OCI-LY7 (cell line): ENCODE data around the gene FLT3. TPM values are rescaled to one million over a fixed set of nuclear protein-coding genes. Genes with fewer than 3 reads are reported as not detected.
"Not testable (repeated sequence)": the region's sequence is repeated elsewhere in the genome, so short reads cannot be mapped to it uniquely, and the experiment has no call there.

Source experiments
- BruUV-seq: library from RNA; stranded (reverse); fragments of 400-500 nt; replicated peaks from 2 replicates; lab custom pipeline; 2021; lab: Mats Ljungman, UMichigan
- CTCF ChIA-PET: fragments of 300-600 bp; sonication (Branson Sonifier 250); formaldehyde crosslinking; loops from one replicate; lab custom pipeline; 2022; ENCODE audit warnings: antibody characterized with exemption; ENCODE audit not compliant: unreplicated experiment; lab: Charles Lee
- POLR2A ChIA-PET: fragments of 300-600 bp; sonication (Branson Sonifier 250); formaldehyde crosslinking; loops from one replicate; lab custom pipeline; 2022; ENCODE audit warnings: antibody characterized with exemption; lab: Charles Lee
- DNase-seq: peaks from one replicate; pipeline ENCODE4 v3.0.0-alpha.2; 2015; ENCODE audit warnings: low spot score
- H2AFZ ChIP-seq: fragments of 200-600 bp; sonication (generic), shearing (Covaris generic); 2 replicates; pipeline ENCODE4 v1.6.1; 2014; ENCODE audit warnings: mild to moderate bottlenecking, antibody characterized with exemption, low read length, moderate library complexity
- H3K27ac ChIP-seq: fragments of 200-600 bp; sonication (generic); 2 replicates; pipeline ENCODE4 v1.5.1; 2014; ENCODE audit warnings: mixed run types, low read depth, mild to moderate bottlenecking, moderate library complexity, low read length, inconsistent platforms; ENCODE audit not compliant: poor library complexity, severe bottlenecking
- H3K36me3 ChIP-seq: fragments of 200-600 bp; sonication (generic); 2 replicates; pipeline ENCODE4 v1.6.1; 2014; ENCODE audit warnings: mild to moderate bottlenecking, antibody characterized with exemption, low read length, moderate library complexity, mixed read lengths; ENCODE audit not compliant: insufficient read depth
- H3K4me1 ChIP-seq: fragments of 200-600 bp; sonication (generic); 2 replicates; pipeline ENCODE4 v1.5.1; 2014; ENCODE audit warnings: mild to moderate bottlenecking, low read length; ENCODE audit not compliant: insufficient read depth, poor library complexity, severe bottlenecking
- H3K4me2 ChIP-seq: fragments of 200-600 bp; sonication (generic); 2 replicates; pipeline ENCODE4 v1.6.1; 2014; ENCODE audit warnings: mild to moderate bottlenecking, low read length
- H3K4me3 ChIP-seq: fragments of 200-600 bp; sonication (generic); 2 replicates; pipeline ENCODE4 v1.5.1; 2014; ENCODE audit warnings: mild to moderate bottlenecking, low read depth, low read length; ENCODE audit not compliant: poor library complexity, severe bottlenecking
- H3K79me2 ChIP-seq: fragments of 200-600 bp; sonication (generic); 2 replicates; pipeline ENCODE4 v1.6.1; 2016; ENCODE audit warnings: low read depth, mild to moderate bottlenecking, low read length, moderate library complexity, mixed read lengths; ENCODE audit not compliant: insufficient read depth
- H3K9me2 ChIP-seq: fragments of 200-600 bp; sonication (generic); 2 replicates; pipeline ENCODE4 v1.6.1; 2016; ENCODE audit warnings: mild to moderate bottlenecking, low read length, mixed read lengths; ENCODE audit not compliant: insufficient read depth
- H3K9me3 ChIP-seq: fragments of 200-600 bp; sonication (generic); 2 replicates; pipeline ENCODE4 v1.6.1; 2014; ENCODE audit warnings: mild to moderate bottlenecking, mixed run types, low read length, mixed read lengths
- H4K20me1 ChIP-seq: fragments of 200-600 bp; sonication (generic); 2 replicates; pipeline ENCODE4 v1.6.1; 2014; ENCODE audit warnings: mild to moderate bottlenecking, antibody characterized with exemption, low read length, moderate library complexity, mixed read lengths; ENCODE audit not compliant: insufficient read depth
- EZH2phosphoT487 ChIP-seq: fragments of 200-600 bp; sonication (generic); IDR thresholded peaks from 2 replicates; pipeline ENCODE4 v1.6.1; 2018; ENCODE audit warnings: low read depth, borderline replicate concordance, mild to moderate bottlenecking, mixed run types, antibody characterized with exemption, low read length, moderate library complexity, mixed read lengths
- intact Hi-C: fragments of 100-400 bp; cut with micrococcal nuclease; formaldehyde crosslinking; loops from one replicate; pipeline ENCODE4 v1.10.0; 2022; ENCODE audit not compliant: unreplicated experiment
- total RNA-seq, 2 experiments: library from RNA; depleted of rRNA in 1 of 2; stranded (reverse); fragments of >200 nt in 1 of 2; shearing (Covaris generic) in 1 of 2; gene quantifications; 2 replicates each; pipeline ENCODE4 v1.2.3, GENCODE V29; 2014 to 2022
- TF ChIP-seq, protein P1 (sequence below): fragments of 200-600 bp; sonication (generic); conservative IDR thresholded peaks from 2 replicates; pipeline ENCODE4 v1.5.1; 2014; ENCODE audit warnings: mild to moderate bottlenecking, antibody characterized with exemption, low read length, moderate library complexity, mixed read lengths

FLT3 gene
- total RNA-seq, 2 experiments from 2014 or later, result not detected

DNA sequence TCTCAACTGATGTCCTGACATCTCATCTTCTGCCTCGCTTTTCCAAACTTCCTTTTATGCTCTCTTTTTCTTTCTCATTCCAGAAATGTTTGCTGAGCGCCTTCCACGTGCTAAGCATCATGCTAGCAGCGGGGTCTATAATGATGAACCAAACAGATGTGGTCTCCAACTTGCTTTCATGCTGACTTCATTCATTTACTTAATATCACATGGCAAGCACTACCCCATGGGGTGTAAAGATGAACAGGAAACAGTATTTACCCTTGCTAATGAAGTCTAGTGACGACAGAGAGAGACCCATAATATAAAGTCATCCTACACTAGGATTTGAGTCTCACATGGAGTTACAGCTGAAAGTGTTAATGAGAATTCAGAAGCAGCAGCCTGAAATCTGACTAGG is 90.3 kb downstream of the FLT3 start:
- Histone ChIP-seq H3K27ac (no peak overlapping the region), H3K36me3 (no peaks in the 10 kb centered on the region), H3K79me2 (no peaks in the 10 kb centered on the region), H4K20me1 (no peaks in the 10 kb centered on the region), H3K4me1 (peaks cover 6% of the 10 kb centered on the region), H3K9me3 (no peaks in the 10 kb centered on the region), H3K4me2 (no peak overlapping the region), H3K4me3 (no peak overlapping the region), H2AFZ (no peak overlapping the region), H3K9me2 (no peaks in the 10 kb centered on the region)
- no peak for DNase-seq
- BruUV-seq, result no TSS peak
- intact Hi-C loops, result no loop called here
- POLR2A ChIA-PET, result no interaction called here
- CTCF ChIA-PET, result no interaction called here
- TF ChIP-seq, protein P1, sequence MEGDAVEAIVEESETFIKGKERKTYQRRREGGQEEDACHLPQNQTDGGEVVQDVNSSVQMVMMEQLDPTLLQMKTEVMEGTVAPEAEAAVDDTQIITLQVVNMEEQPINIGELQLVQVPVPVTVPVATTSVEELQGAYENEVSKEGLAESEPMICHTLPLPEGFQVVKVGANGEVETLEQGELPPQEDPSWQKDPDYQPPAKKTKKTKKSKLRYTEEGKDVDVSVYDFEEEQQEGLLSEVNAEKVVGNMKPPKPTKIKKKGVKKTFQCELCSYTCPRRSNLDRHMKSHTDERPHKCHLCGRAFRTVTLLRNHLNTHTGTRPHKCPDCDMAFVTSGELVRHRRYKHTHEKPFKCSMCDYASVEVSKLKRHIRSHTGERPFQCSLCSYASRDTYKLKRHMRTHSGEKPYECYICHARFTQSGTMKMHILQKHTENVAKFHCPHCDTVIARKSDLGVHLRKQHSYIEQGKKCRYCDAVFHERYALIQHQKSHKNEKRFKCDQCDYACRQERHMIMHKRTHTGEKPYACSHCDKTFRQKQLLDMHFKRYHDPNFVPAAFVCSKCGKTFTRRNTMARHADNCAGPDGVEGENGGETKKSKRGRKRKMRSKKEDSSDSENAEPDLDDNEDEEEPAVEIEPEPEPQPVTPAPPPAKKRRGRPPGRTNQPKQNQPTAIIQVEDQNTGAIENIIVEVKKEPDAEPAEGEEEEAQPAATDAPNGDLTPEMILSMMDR, result no peak
- no peak for TF ChIP-seq EZH2phosphoT487

GRCh38 chr13:28005016-28005415 is 95.4 kb downstream of the FLT3 start:
- H3K9me2 ChIP-seq, H3K4me2 ChIP-seq, H3K36me3 ChIP-seq, H4K20me1 ChIP-seq, H3K4me3 ChIP-seq, H2AFZ ChIP-seq, CTCF ChIA-PET, H3K27ac ChIP-seq, H3K9me3 ChIP-seq, H3K4me1 ChIP-seq, H3K79me2 ChIP-seq, BruUV-seq, DNase-seq: not testable (repeated sequence)
- POLR2A ChIA-PET, result interaction anchor here (0.7 kb wide), 1 partner anchor 651 kb away, joined by 3 read pairs; no protein-coding TSS in a partner anchor
- intact Hi-C loops, result loop anchor here (10.0 kb wide), 1 partner anchor 630 kb away; no protein-coding TSS in a partner anchor

GRCh38 chr13:28002886-28003698 is 97.3 kb downstream of the FLT3 start:
- DNase-seq, result no peak
- TF ChIP-seq EZH2phosphoT487, result no peak
- TF ChIP-seq, protein P1, result no peak
- no peaks in the 10 kb centered on the region for H3K4me1 ChIP-seq
- no peaks in the 10 kb centered on the region for H3K36me3 ChIP-seq
- no peaks in the 10 kb centered on the region for H3K9me3 ChIP-seq
- ChIA-PET CTCF (interaction anchor here (0.5 kb wide), 1 partner anchor 16 kb away, joined by 3 read pairs; no protein-coding TSS in a partner anchor), POLR2A (interaction anchor here (1.9 kb wide), 1 partner anchor 9 kb away, joined by 5 read pairs; no protein-coding TSS in a partner anchor)
- no peak overlapping the region for H3K4me2 ChIP-seq
- no peaks in the 10 kb centered on the region for H4K20me1 ChIP-seq
- H3K79me2 ChIP-seq, result no peaks in the 10 kb centered on the region
- no TSS peak for BruUV-seq
- no peak overlapping the region for H3K27ac ChIP-seq
- intact Hi-C loops, result loop anchor here (10.0 kb wide), 1 partner anchor 632 kb away; no protein-coding TSS in a partner anchor
- no peaks in the 10 kb centered on the region for H3K9me2 ChIP-seq
- no peak overlapping the region for H3K4me3 ChIP-seq
- no peak overlapping the region for H2AFZ ChIP-seq
